ENCODE data around the gene TLL2.
A peak's percentile ranks its signal among the peaks of the same experiment; 100 is the strongest.

Gene TLL2

DNA sequence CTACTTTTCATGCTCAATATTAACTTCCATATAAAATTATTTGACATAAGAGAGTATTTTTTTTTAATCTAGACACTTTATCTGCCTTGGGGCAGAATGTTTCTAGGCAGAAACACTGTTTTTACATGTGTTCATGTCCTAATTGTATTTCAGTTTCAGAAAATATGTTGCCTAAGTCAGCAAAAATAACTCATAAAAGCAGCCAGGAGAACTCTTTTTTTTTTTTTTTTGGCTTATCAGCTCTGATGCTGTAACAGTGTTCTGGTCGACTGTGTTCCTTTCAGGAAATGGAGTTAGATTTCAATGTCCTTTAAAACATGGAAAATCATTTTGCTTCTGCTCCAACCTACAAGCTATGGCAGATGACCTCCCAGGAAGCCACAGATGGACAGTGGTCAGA lies 91.7 kb downstream of the TLL2 start:
- DNase-seq (ENCODE audit: low spot score): no peak

DNA sequence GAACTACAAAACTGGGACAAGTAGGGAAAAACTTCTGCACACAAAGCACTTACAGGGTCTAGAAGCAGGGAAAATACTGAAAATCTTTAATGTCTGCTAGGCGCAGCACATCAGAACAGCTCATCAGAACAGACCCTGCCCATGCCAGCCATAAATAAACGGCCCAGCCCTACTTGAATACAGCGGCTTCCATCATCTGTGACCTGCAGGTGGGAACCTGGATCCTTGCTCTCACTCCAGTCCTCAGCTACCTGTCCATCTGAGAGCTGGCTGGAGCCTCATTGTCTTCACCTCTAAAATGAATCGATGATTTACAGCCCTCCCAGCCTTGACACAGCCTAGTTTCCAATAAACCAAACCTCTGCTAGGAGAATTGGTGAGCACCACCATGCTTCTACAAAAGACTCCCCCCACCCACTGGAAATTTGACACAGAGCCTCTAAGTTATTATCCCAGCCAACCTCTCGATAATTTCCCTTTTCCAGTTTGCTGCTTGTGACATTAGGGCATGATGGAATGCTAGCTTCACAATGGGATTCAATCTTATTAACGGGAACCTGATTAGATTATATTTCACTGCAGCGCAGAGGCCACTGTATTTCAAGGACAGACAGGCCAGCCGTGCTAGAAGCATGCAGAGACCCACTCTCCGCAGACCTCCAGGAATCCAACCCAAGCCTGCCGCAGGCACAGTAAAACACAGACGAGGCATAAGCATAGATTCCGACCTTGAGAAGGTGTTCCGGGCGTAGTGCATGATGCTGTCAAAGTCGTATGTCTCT lies 93.3 kb downstream of the TLL2 start:
- DNase-seq (ENCODE audit: low spot score): no peak

DNA sequence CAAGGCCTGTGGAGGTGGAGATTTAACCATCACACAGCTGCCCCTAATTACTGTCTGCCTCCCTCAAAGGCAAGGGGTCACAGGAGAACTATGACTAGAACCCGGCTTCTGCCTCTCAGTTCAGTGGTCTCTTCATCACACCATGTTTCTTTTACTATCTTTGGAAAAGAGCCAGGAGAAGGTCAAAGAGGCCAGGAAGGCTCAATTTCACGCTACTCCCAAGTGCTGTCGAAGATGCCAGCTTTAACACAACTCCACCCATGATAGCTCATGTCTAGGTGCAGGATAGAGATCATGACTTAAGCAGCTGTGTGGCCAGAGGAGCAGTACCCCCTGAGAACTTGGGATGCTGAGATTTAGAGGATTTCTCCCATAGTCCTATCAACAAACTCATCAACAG lies 94.4 kb downstream of the TLL2 start:
- DNase-seq (ENCODE audit: low spot score): no peak

DNA sequence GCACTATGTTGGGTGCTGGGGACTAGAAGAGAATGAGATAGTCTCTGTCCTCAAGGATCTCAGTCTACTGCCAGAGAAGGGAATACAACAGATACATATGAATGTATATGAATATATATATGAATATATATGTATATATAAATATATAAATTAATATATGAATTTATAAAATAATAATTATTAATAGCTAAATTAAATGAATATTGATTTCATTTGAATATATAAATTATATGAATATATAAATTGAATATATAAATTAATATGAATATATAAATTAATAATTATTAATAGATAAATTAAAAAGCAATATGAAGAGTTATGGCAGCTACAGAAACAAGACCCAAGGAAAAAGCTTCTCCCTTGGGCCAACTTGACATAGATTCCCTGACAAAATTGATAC lies 95.1 kb downstream of the TLL2 start:
- DNase-seq (ENCODE audit: low spot score): no peak

DNA sequence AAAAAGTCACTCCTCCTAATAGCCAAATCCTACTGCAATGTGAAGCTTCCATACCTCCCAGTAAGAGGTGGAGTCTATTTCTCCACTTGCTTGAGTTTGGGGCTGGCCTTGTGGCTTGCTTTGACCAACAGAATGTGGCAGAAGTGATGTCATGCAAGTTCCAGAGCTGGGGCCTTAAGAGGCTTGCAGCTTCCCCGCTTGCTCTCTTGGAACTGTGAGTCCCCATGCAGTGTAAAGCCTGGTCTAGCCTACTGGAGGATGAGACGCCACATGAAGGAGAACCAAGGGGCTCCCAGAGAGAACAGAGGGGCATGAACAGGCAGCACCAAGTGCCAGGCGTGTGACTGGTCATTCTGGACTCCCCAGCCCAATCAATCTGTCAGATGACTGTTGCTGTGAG lies 96.3 kb downstream of the TLL2 start:
- no peak for DNase-seq (ENCODE audit: low spot score)

DNA sequence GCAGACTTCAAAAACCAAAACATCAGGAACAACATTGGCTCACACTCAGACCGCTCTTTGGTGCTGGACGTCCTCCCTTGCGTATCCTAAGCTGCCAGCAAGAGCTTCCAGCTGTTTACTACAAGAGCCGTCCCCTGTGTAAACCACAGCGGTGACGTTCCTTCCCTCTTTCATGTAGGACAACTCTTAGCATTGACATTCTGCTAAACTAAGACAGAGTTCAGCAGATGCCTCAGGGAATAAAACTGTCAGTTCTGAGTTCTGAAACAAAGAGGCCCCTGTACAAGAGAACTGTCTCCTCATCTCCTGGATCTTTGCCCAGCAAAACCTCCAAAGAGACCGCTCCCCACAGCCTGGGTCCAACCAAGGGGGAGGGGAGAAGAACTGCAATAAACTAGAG lies 97.1 kb downstream of the TLL2 start:
- no peak for DNase-seq (ENCODE audit: low spot score)

DNA sequence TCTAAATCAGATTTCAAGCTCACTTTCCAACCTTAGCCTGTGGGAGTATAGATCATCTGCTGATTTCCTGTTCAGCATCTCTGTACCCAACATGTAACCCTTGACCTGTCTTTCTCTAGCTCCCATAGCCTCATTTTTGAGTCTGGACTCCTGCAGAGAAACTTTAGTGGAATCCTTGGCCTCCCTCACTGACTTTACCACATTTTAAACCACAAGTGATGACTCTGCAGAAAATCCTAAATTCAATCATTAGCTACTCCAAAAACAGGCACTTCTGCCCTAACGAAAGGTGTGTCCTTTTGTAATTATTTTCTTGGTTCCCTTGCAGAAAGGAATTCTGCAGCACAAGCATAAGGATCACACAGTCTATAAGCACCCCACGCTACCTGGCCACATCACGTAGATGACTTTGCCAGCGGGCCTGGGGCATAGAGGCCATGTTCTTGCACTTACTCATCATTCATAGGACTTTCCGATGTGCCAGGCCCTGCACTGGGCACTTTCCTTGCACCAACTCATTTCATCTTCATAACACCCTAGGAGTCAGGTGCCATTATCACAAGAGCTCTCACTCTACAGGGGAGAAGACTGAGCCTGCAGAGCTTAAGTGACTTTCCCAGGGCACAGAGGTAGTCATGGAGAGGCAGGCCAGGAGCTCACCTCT lies 97.7 kb downstream of the TLL2 start:
- no peak for DNase-seq (ENCODE audit: low spot score)

DNA sequence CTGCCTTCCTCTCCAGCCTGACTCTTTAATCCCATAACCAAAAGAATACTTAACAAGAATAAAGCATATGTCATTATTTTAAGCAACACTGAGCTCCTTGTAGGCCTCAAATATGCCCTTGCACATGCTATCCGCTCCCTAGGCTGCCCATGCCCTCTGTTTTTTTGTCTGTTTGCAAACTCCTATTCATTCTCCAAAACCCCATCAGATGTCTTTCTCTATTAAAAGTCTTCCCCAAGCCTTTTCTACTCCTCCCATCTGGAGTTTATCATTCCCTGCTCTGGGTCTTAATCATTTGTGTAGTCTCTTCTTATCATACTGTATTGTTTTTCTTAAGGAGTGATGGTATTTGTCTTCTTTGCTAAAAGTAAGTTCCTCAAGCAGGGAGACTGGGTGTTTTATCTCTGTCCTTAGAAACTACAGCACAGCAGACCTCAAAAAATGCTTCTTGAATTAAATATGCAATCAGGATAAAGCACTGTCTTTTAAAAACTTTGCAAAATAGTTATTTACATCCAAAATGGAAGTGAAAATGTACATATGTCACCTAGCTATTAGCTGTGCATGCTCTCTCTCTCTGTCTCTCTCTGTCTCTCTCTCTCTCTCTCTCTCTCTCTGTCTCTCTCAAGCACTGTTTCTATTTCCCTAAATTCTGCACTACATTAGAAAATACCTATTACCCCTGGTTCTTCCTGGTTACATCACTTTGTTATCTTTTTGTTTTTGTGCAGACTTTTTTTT lies 98.4 kb downstream of the TLL2 start:
- DNase-seq (ENCODE audit: low spot score): no peak

DNA sequence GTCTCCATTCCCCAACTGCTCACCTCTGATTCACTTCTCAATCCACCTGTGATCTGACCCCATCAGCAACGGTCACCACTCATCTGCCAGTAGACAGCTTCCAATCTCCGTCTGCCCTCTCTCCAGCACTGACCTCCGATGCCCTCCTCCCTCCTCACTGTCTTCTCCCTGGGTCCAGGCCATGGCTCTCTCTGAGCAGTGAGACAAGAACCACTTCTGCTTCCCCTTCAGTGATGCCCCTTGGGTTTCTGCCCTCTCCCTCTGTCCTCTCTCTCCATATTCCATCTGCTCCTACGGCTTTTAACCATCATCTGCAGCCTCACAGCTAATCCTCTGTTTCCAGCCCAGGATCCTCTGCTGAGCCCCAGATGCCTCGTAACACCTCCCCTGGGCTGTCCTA lies 99.4 kb downstream of the TLL2 start:
- DNase-seq (ENCODE audit: low spot score): no peak

DNA sequence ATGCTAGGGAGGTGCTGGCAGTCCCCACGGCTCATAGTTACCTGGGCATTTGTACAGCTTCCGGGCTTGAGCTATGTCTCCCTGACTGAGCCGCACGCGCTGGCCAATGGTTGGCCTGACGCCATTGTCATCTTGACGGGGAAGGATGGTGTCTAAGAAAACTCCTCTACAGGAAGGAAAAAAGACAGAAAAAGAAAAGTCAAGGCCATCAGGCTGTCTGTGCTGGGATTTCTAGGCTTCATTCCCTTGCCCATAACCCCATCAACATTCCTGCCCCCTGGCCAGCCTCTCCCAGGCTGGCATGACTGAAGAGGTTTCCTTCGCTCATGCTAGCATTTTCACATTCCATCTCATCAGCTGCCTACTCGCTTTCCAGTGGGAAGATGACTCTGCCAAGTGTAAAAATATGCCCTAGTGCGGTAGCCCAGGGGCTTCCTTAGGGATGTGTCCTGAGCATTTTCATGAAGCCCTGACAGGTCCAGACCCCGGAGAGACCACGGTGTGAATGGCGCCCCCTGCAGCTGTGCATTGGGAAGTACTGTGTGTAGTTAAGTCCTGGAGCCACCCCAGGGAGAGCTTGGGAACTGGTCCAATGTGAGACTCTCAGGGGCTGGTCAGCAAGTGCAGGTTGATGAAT lies 100.5 kb downstream of the TLL2 start:
- no peak for DNase-seq (ENCODE audit: low spot score)

DNA sequence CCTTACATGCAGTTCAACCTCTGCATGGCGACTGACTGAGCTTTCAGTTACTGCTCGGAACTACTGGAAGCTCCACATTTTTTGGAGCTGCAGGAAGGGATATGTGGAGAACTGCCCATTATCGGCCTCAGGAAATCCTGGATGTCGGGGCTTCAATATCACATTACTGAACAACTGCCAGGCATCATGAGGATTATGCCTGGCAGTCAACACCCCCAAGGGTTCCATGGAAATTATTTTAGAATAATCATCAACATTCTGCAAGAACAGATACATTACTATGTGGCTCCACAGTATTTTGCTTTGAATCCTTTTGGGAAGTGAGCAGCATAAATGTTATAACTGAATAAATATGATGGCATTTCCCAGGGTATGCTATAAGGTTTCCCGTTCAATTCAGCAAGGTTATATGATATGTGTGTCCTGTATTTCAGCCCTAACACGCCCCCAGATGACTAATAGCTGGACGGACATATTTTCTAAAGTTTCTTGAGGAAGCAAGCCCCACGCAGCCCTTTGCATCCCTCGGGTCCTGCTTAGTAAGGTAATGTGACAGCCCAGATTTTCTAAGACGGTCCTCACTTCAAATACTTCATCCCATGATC lies 101.9 kb downstream of the TLL2 start:
- no peak for DNase-seq (ENCODE audit: low spot score)

DNA sequence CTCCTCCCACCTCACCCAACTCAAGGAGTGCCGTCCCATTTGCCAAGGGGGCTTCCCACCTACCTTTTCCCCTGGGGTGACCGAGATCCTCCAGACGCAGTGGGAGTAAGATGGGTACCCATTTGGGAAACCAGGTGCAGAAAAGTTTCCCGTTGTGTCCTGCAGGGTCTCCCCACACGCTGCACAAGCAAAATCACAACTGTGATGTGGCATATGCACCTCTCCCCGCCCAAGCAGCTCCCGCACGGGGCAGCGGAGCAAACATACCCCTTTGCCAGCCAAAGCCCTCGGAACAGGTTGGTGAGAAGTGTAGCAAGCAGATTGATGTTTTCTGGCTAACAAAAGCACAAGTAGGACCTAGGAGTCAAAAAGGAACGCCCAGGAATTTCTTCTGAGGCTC lies 103.4 kb downstream of the TLL2 start:
- DNase-seq (ENCODE audit: low spot score): no peak

DNA sequence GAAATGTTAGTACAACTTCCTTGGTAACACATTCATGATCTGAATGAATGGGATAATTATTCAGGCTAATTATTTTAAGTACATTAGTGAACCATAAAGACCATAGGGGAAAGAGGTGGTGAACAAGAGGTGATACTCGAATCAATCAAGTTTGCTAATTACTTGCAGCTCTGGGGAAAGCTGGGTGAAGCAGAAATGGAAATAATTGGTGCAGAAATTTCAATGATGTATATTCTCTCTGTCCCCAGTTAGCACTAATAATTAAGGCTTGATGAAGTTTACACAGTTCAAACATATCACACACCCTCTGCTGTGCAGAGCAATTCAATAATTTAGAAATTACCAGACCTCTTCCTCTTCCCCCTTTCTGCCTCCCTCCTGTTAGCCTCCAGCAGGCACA lies 105.5 kb downstream of the TLL2 start:
- no peak for DNase-seq (ENCODE audit: low spot score)

DNA sequence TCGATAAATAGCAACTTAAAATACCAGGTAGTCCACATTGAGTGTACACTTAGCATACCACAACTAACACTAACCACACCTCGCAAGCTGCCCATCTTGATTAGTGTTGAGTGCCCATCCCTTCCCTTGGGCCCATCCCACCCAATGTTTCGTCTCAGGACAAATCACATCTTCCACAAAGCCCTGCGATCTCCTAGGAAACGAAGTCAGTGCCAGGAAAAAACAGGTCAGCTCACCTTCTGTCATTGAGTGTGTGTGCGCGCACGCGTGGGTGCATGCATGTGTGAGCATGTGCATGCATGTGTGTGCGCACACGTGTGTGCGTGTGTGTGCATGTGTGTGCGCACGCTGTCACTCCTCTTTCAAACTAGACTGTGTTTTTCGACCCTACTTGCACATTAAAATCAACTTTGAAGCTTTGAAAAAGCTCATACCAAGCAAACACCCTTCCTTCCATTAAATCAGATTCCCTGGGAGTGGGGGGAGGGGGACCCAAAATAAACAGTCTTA lies 106.1 kb downstream of the TLL2 start:
- no peak for DNase-seq (ENCODE audit: low spot score)

DNA sequence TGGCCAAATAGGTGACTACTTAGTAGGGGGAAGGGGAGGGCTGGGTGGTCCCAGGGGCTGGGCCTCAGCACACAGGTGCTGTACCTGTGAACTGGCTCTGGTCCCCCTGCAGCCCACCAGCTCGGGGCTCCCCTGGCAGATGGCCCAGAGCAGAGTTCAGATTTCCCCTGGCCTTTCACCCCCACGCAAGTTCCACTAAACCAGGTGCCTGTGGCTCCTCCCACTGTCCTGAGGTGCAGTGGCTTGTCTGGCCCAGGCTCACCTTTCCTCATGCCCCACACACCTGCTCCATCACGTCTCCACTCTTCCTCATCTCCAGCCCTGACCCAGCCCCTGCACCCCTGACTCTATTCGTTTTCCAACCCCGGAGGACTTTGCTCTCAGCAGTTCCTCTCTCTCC lies 107.6 kb downstream of the TLL2 start:
- DNase-seq (ENCODE audit: low spot score): no peak

DNA sequence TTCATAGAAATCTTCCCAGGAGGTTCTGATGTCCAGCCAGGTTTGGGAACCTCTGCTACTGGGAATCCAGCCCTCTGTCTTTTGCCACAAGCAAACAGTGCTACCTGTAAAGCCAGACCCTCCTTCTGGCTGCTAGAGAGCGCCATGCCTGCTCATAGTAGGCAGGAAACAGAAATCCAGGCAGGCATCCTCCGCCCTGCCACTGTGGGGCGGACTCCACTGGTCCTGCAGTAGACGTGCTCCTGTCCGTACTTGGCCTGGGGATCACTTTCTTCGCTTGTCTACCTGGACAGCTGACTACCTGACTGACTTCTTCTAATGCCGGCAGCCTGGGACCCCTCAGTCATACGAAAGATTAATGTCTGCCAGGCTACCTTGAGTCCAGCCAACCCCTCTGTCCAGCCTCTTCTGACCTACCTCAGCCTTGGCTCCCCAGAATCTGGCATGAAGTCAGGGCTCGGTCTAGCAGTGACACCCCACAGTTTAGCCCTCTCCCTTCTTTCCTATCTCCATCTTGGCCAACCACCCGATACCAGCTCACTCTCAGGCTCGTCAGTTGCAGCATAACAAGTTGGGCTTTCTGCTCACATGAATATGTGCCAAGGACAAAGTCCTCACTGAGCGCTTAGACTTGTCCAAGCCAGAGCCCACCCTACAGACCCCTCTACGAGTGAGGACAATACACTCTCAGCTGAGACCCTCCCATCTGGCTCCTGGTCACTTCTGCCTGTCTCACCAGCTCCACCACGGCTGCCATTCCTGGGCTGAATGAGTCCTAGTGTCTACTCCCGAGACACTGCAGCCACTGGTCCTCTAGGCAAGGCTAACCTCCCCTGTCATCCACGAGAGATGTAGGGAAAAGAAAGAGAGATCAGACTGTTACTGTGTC lies 111.1 kb downstream of the TLL2 start:
- DNase-seq (ENCODE audit: low spot score): no peak

DNA sequence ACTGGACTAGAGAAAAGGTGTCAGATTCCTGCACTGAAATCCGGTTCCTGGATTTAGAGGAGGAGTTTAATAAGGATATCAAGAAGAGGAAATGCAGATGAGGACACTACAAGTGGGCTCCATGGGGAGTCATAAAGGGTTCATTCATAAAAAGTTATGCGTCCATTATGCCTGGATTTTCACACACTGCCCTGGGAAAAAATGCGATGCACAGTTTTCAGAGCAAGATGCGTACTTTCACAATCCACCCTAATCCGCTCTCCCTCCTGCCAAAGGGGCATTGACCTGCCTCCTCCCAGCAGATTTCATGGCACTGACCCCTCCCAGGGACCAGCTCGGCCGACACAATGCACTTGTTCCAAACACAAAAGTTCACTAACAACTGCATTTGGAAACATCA lies 112.7 kb downstream of the TLL2 start:
- no peak for DNase-seq (ENCODE audit: low spot score)

DNA sequence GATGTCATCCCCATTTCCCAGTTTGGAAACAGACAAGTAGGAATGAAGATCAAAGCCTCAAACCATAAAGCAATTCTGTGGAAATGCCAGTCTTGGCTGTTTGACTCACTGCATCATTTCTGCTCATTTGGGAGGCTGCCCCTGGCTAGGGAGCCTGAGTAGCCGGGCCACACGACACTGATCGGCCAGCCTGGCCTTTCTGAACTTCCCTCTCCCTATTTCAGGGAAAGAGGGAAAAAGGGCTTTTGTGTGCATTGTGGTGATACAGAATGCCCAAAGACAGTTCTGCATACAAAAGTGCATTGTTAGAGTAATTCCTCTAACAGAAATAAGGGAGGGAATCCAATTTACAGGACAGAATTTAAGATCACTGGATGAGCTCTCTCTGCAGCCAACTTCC lies 113.3 kb downstream of the TLL2 start:
- no peak for DNase-seq (ENCODE audit: low spot score)

DNA sequence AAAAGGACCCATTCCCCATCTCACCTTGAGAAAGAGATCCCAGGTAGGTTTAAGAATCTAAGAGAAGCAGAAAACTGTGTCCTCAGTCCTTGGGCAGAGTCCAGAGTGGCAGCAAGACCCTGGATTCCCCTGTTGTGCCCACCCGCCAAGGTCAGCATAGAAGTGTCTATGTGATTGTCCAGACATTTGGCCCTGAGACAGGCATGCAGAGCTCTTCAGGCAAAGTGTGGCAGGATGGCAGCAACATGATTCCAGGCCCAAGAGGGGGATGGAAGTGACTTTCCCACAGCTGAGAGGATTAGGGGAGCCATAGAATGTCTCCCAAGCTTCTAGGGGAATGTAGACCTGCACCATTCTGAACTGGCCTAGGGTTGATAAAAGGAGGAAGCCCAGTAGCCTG lies 115.8 kb downstream of the TLL2 start:
- DNase-seq (ENCODE audit: low spot score): no peak

DNA sequence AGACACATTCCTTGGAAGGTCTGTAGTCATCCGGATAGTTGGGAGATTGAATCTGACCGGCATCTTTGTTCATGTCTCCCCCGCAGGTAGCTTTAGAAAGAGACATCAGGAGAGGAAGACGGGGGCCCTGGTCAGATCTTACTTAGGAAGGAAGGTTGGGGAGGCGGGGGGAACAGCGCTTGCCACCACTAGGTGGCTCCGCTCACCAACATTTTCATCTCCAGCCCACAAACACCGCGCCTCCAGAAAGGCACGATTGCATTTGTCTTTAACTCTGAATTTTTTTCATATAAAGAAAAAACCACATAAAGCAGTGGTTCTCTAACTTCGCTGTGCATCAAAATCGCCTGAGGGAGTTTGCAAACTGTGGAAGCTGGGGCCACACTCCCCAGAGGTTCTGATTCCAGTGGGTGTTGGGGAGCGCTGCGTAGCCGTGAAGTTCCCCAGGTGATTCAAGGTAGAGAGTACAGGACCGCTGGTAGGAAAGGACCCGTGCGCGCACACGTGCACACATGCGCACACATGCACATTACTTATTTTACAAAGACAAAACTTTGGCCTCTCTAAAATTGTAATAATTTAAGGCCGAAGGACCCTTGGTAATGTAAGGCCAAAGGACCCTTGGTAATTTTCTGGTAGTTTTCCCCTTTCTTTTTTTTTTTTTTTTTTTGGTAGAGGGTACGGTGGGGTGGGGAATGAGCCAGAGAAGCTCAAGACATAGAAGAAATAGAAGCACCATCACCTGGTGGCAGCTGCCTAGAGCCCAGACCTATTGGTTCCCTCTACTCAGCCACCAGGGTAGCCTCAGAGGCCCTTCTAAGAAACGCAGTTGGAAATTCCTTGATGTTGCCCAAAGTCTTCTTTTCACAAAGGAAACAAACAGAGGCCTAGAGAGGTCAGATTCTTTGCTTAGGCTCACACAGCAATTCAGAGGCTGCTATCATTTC lies 117.5 kb downstream of the TLL2 start:
- peak; percentile 84 for DNase-seq (ENCODE audit: low spot score)

All from AG08396 (cell line).